ENCODE results near the gene OVOL1.

The OVOL1 gene

GRCh38 chr11:65776710-65777141 is 10.1 kb upstream of the OVOL1 start:
- no peak for DNase-seq
- Histone ChIP-seq H3K4me1 (no peaks in the 10 kb centered on the region), H3K36me3 (no peaks in the 10 kb centered on the region), H3K9me3 (no peaks in the 10 kb centered on the region), H3K27me3 (peaks cover 6% of the 10 kb centered on the region; the same call in 1 of the 2 replicates), H3K4me3 (ENCODE audit: low read depth, low read length) (no peak overlapping the region)
- no peak for TF ChIP-seq CTCF (IDR thresholded peaks at IDR 0.05; ENCODE audit: low read depth, low read length)

- Histone ChIP-seq H3K4me3 (ENCODE audit: low read depth, low read length) (no peak overlapping the region), H3K4me1 (no peaks in the 10 kb centered on the region), H3K36me3 (no peaks in the 10 kb centered on the region), H3K27me3 (peaks cover 9% of the 10 kb centered on the region; the same call in 1 of the 2 replicates), H3K9me3 (no peaks in the 10 kb centered on the region)
- no peak for TF ChIP-seq CTCF (IDR thresholded peaks at IDR 0.05; ENCODE audit: low read depth, low read length)
- DNase-seq, result no peak
Measured at GRCh38 chr11:65777241-65777640, 9.6 kb upstream of the OVOL1 start.

DNA sequence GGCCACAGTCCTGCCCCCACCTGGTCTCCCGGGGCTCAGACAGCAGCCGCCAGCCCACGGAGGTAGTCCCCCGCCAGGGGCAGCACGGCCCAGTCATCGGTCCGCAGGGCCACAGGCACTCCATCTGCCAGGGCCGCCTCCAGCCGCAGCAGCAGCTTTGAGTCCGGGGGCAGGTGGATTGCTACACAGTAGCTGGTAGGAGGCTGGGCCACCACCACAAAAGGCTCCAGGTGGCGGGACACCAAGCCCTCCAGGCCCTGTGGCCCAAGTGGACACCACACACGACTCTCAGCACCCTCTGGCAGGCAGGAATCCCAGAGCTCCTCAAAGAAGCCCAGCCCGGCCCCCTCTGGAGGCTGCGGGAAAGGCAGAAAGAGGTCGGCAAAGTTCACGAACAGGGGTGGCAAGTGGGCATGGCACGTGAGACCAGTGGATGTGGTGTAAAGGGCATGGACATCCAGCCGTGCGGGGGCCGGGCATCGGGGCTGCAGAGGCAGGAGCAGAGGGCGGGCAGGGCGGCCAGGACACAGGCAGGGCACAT is 9.0 kb upstream of the OVOL1 start:
- H3K9me3 ChIP-seq, result no peaks in the 10 kb centered on the region
- DNase-seq, result no peak
- peaks cover 10% of the 10 kb centered on the region; the same call in 1 of the 2 replicates for H3K27me3 ChIP-seq
- H3K36me3 ChIP-seq, result no peaks in the 10 kb centered on the region
- no peak for TF ChIP-seq CTCF (IDR thresholded peaks at IDR 0.05; ENCODE audit: low read depth, low read length)
- H3K4me3 ChIP-seq (ENCODE audit: low read depth, low read length), result no peak overlapping the region
- H3K4me1 ChIP-seq, result no peaks in the 10 kb centered on the region

- no peaks in the 10 kb centered on the region for H3K9me3 ChIP-seq
- H3K4me3 ChIP-seq (ENCODE audit: low read depth, low read length), result no peak overlapping the region
- no peaks in the 10 kb centered on the region for H3K36me3 ChIP-seq
- TF ChIP-seq CTCF (IDR thresholded peaks at IDR 0.05; ENCODE audit: low read depth, low read length), result no peak
- no peak for DNase-seq
- no peaks in the 10 kb centered on the region for H3K4me1 ChIP-seq
- H3K27me3 ChIP-seq, result peaks cover 10% of the 10 kb centered on the region; the same call in 1 of the 2 replicates
Measured at GRCh38 chr11:65778431-65778900, 8.4 kb upstream of the OVOL1 start.

DNA sequence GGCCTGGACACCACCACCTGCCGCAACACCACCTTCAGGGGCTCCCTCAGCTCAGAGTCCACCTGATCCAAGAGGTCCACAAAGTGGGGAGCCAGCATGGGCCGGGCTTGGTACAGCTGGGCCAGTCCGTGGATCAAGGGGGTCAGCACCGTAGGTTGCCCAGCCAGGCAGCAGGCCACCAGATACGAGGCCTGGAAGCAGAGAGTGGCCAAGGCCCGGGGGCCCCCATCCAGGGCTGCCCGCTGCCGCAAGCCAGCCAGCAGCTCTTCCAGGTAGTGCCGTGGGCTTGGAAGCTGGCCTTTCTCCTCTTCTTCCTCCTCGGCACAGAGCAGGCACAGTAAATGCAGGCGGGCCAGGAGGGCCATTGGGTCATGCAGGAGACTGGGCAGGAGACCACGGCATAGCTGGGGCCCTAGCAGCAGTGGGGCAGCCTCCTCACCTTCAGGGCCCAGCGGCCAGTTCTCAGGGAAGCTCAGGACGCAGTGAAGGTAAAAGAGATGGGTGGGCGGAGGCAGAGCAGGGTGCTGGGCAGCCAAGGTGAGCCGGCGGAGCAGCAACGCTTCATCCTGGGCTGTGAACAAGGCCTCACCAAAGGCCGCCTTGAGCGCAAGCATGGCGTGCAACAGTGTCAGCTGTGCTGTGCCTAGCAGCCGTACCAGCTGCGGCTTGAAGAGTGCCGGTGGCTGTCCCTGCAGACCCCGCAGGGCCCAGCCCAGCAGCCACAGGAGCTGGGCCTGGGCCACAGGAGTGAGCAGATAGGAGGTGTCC is 7.8 kb upstream of the OVOL1 start:
- DNase-seq, result no peak
- no peaks in the 10 kb centered on the region for H3K36me3 ChIP-seq
- TF ChIP-seq CTCF (IDR thresholded peaks at IDR 0.05; ENCODE audit: low read depth, low read length), result no peak
- H3K4me3 ChIP-seq (ENCODE audit: low read depth, low read length), result no peak overlapping the region
- H3K27me3 ChIP-seq, result peaks cover 10% of the 10 kb centered on the region; the same call in 1 of the 2 replicates
- H3K4me1 ChIP-seq, result no peaks in the 10 kb centered on the region
- no peaks in the 10 kb centered on the region for H3K9me3 ChIP-seq

- no peaks in the 10 kb centered on the region for H3K36me3 ChIP-seq
- H3K4me1 ChIP-seq, result no peaks in the 10 kb centered on the region
- no peak for TF ChIP-seq CTCF (IDR thresholded peaks at IDR 0.05; ENCODE audit: low read depth, low read length)
- H3K4me3 ChIP-seq (ENCODE audit: low read depth, low read length), result no peak overlapping the region
- peaks cover 10% of the 10 kb centered on the region; the same call in 1 of the 2 replicates for H3K27me3 ChIP-seq
- H3K9me3 ChIP-seq, result no peaks in the 10 kb centered on the region
- DNase-seq, result no peak
Measured at GRCh38 chr11:65779669-65779918, 7.3 kb upstream of the OVOL1 start.
